GM21526 (cell line): Measurements from ENCODE around the gene XRCC6.
"Not testable (repeated sequence)": the region's sequence is repeated elsewhere in the genome, so short reads cannot be mapped to it uniquely, and the experiment has no call there.

Source experiments
- ATAC-seq: cut with Tn5 transposase; IDR thresholded peaks from one replicate; pipeline ENCODE4 v1.9.1; 2021; ENCODE audit warnings: moderate library complexity; ENCODE audit not compliant: unreplicated experiment, low FRiP score

XRCC6 gene

GRCh38 chr22:41648432-41648831 is 27.3 kb downstream of the XRCC6 start:
- ATAC-seq, result no peak

- ATAC-seq, result no peak
These were observed 29.1 kb downstream of the XRCC6 start for GRCh38 chr22:41650229-41650628.

DNA sequence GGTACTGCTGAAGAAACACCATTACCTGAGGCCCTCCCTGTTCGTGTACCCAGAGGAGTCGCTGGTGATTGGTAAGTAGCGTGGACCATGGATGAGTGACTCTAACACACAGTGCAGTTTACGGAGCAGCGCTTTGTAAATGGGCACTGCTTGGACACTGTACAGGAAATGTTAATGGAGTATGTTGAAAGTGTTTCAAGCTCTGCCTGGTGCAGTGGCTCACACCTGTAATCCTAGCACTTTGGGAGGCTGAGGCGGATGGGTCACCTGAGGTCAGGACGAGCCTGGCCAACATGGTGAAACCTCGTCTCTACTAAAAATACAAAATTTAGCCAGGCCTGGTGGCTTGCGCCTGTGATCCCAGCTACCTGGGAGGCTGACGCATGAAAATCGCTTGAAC is 29.7 kb downstream of the XRCC6 start:
- ATAC-seq, result no peak

- no peak for ATAC-seq
These were observed 33.2 kb downstream of the XRCC6 start for GRCh38 chr22:41654322-41654721.

DNA sequence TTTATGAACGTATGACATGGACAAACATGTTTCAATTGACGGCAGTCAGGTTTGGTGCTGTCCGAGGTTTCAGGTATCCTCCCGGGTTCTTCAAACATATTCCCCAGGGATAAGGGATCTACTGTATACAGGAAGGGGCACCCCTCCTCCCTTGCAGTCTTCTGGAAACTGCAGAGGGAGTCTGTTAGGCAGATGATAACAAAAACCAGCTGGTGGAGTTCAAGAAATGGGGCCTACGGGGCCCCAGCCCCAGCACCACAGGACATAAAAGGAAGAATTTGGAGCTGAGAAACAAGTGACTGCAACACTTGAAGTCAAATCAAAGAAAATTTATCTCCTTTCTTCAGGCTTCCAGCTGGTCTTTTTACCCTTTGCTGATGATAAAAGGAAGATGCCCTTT is 35.5 kb downstream of the XRCC6 start:
- no peak for ATAC-seq

- ATAC-seq, result no peak
These were observed 36.6 kb downstream of the XRCC6 start for GRCh38 chr22:41657709-41658108.

DNA sequence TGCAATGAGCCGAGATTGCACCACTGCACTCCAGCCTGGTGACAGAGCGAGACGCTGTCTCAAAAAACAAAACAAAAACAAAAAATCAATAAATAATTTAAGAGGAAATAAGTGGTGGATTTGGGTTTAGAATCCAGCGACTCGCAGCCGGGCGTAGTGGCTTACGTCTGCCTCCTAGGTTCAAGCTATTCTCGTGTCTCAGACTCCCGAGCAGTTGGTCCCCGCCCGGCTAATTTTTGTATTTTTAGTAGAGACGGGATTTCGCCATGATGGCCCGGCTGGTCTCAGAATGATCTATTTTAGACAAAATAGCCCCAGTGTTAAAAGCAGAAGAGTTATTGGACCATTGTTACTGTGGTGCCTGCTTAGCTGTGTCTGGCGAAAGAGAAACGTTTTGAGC is 37.8 kb downstream of the XRCC6 start:
- no peak for ATAC-seq

DNA sequence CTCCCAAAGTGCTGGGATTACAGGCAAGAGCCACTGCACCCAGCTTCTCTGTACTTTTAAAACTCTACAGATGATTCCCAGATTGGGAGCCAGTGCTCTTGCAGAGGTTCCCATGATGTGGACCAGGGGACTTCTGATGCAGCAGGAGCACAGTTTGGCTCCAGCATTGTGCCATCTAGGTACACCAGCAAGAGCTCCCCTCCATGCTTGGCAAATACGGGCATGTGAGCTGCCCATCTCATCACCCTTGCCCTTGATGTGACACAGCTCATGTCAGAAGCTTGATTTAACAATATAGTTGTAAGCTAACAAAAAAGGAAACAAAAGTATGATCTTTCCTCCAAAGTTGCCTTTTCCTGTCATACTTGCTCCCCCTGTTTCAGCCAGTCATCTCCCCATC is 38.8 kb downstream of the XRCC6 start:
- ATAC-seq, result no peak

GRCh38 chr22:41660416-41660815 is 39.3 kb downstream of the XRCC6 start:
- no peak for ATAC-seq

DNA sequence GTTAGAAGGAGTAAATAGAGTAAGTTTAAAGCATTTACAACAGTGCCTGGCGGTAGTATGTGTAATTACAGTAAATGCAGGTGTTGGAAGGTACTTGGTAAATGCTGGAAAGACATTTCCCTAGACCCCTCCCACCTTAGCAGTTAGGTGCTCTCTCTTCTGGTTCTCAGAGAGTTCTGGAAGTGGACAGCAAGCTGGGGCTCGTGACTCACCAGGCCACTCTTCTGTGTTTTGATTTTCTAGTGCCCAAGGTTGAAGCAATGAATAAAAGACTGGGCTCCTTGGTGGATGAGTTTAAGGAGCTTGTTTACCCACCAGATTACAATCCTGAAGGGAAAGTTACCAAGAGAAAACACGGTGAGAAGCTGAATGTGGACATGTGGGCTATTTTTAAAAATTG is 40.0 kb downstream of the XRCC6 start:
- ATAC-seq, result no peak

DNA sequence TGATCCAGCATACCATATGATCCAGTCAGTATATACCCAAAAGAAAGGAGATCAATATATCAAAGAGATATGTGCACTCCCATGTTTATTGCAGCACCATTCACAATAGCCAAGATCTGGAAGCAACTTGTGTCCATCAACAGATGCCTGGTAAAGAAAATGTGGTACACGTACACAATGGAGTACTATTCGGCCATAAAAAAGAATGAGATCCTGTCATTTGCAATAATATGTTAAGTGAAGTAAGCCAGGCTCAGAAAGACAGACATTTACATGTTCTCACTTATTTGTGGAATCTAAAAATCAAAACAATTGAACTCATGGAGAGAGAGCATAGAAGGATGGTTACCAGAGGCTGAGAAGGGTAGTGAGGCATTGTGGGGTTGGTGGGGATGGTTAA is 40.6 kb downstream of the XRCC6 start:
- no peak for ATAC-seq

DNA sequence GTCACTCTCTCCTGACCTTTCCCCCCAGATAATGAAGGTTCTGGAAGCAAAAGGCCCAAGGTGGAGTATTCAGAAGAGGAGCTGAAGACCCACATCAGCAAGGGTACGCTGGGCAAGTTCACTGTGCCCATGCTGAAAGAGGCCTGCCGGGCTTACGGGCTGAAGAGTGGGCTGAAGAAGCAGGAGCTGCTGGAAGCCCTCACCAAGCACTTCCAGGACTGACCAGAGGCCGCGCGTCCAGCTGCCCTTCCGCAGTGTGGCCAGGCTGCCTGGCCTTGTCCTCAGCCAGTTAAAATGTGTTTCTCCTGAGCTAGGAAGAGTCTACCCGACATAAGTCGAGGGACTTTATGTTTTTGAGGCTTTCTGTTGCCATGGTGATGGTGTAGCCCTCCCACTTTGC is 42.5 kb downstream of the XRCC6 start:
- not testable (repeated sequence) for ATAC-seq

- no peak for ATAC-seq
These were observed 43.4 kb downstream of the XRCC6 start for GRCh38 chr22:41664490-41664889.

DNA sequence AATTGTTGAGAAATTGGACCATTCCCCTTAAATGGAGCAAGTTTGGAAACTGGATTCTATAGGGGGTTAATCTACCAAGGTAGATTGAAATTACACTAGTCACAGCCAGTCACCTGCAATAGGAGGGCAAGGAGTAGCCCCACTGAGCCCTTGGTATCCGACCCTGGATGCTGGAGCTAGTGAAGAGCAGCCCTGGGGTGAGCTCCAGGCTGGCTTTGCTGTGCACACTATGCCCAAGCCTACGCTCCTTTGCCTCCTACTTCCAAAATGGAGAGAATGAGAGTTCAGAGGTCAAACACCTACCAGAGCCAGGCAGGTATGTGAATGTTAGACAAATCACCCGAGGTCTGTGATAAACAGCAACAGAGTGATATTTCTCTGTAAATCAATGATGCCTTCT is 43.9 kb downstream of the XRCC6 start:
- ATAC-seq, result no peak

- ATAC-seq, result no peak
These were observed 48.1 kb downstream of the XRCC6 start for GRCh38 chr22:41668971-41669911.

DNA sequence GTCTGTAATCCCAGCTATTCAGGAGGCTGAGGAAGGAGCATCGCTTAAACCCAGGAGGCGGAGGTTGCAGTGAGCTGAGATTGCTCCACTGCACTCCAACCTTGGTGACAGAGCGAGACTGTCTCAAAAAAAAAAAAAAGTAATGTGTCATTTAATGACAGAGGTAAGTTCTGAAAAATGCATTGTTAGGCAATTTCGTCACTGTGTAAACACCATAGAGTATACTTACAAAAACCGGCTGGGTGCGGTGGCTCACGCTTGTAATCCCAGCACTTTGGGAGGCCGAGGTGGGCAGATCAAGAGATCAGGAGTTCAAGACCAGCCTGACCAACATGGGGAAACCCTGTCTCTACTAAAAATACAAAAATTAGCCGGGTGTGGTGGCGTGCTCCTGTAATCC is 51.0 kb downstream of the XRCC6 start:
- ATAC-seq, result not testable (repeated sequence)

DNA sequence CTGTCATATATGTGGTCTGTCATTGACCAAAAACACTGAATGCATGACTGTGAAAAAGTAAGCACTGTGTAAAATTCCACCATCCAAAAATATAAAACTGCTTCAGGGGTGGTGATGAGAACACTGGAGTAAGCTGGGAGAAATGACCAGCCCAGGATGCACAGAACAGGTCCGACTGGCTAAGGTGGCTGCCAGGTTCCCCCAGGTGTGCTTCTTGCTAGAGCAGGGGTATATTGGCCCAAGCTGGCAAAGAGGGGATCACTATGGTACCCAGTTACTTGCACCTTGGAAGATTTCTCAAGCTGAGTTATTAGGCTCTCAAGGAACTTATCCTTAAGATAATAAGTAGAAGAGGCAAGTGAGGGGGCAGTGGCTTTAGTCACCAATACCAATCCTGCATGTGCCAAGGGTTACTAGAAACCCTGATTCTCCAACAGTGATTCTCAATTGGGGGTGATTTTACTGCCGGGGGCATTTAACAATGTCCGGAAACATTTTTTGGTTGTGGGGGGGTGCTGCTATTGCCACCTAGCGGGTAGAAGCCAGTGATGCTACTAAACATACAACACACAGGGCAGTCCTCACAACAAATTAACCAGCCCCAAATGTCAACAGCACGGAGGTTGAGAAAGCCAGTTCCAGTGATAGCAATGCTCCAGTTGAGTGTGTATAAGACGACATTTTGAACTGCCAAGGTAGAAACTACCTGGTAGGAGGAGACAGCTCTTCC is 51.9 kb downstream of the XRCC6 start:
- no peak for ATAC-seq

DNA sequence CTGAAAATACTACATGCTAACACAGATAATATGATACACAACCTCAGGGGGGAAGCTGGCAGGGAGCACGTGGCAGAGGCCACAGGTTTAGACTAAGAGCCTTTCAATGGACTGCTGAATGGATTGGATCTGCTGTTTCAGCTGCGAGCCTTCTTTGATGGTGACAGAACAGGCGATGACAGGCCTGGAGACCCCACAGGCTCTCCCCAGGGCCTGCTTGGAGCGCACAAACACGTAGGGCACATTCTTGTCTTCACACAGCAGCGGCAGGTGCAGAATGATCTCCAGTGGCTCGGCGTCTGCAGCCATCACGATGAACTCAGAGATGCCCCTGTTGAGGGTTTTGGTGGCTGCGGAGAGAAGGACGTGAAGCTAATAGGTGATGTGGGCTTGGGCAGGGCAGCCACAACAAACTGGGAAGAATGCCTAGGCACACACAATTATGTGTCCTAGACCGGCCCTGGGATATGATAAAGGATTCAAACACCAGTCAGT is 53.8 kb downstream of the XRCC6 start:
- ATAC-seq, result no peak

DNA sequence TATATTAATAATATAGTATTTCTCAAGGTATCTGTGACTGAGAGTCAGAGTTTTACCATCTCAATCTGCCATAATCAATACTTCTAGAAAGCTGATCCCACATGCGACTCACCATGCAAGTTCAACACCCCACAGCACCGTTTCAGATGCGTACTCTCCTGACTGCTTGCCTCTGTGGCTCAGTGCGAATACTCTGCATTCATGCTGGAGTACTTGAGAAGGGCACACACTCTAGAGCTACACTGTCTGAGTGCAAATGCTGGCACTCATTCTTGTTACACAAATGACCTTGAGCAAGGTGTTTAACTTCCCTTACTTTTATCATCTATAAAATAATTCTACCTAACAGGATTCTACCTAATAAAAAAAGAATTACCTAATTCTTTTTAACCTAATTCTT is 55.0 kb downstream of the XRCC6 start:
- ATAC-seq, result no peak

- ATAC-seq, result no peak
These were observed 60.5 kb downstream of the XRCC6 start for GRCh38 chr22:41681616-41682015.

DNA sequence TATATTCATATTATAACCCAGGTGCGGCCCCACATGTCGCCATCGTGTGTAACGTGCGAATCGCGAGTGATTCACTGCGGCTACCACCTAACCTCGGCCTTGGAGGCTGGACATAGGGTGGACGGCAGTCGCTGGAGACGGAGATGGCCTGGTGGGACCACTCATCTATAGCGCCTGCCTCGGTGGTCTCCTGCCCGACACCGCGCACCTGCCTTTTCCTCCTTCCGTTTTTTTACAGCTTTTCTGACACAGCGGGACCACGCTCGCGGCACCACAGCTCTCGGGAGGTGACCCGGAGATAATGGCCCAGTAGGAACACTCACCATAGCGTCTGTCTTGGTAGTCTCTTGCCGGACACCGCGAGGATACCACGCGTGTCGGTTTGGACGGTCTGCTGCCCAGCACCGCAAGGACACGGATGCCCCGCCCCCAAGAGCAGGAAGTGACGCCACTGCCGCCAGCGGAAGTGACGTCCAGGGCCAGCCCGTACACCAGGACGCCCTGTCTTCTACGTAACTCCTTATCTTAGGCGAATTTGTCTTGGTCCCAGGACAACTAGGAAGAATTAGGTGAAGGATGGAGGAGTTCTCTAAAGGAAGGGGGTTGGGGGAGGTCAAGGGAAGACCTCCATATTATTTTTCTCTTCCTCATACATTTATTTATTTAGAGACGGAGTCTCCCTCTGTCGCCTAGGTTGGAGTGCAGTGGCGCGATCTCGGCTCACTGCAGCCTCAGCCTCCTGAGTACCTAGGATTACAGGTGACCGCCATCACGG is 61.1 kb downstream of the XRCC6 start:
- no peak for ATAC-seq
